ENCODE data around the gene NPIPB4. TPM values are rescaled to one million over a fixed set of nuclear protein-coding genes. Genes with fewer than 3 reads are reported as not detected.
"Not testable (repeated sequence)": the region's sequence is repeated elsewhere in the genome, so short reads cannot be mapped to it uniquely, and the experiment has no call there.

The NPIPB4 gene
- 109 TPM for polyA plus RNA-seq (2013)

GRCh38 chr16:21857656-21858055 lies at the start of gene NPIPB4:
NPIPB4 (minus strand) TSS chr16:21857756; CDS start chr16:21857378, 378 bp downstream.
- H3K4me3 ChIP-seq (ENCODE audit: control insufficient read depth in 1 of 7, extremely low read depth in 1 of 7, insufficient read depth in 4 of 7, low read depth in 2 of 7, low read length in 6 of 7); H3K9me3 ChIP-seq (ENCODE audit: control extremely low read depth in 1 of 5, control insufficient read depth in 4 of 5, insufficient read depth in 2 of 5, low read depth in 1 of 5, low read length in 4 of 5); DNase-seq; POLR2A ChIA-PET; H3K36me3 ChIP-seq (ENCODE audit: control insufficient read depth in 4 of 4, insufficient read depth in 4 of 4, low read length in 3 of 4); H3K27ac ChIP-seq (ENCODE audit: insufficient read depth in 1 of 2, low read depth in 1 of 2, low read length in 2 of 2, poor library complexity in 1 of 2, severe bottlenecking in 2 of 2); H3K27me3 ChIP-seq (replicated peaks in 2 of 5; ENCODE audit: control insufficient read depth in 4 of 5, insufficient read depth in 5 of 5, low read length in 4 of 5); H3K4me1 ChIP-seq (ENCODE audit: control extremely low read depth in 1 of 4, control insufficient read depth in 4 of 4, insufficient read depth in 4 of 4, low read length in 3 of 4); CTCF ChIA-PET: not testable (repeated sequence)
- no CpG with 5 or more reads among the region's 5 CpGs for WGBS (ENCODE audit: insufficient coverage)

GRCh38 chr16:21898998-21899397 lies 41.4 kb upstream of the NPIPB4 start:
- H3K9me3 ChIP-seq (ENCODE audit: control extremely low read depth in 1 of 5, control insufficient read depth in 4 of 5, insufficient read depth in 2 of 5, low read depth in 1 of 5, low read length in 4 of 5); DNase-seq; H3K27ac ChIP-seq (ENCODE audit: insufficient read depth in 1 of 2, low read depth in 1 of 2, low read length in 2 of 2, poor library complexity in 1 of 2, severe bottlenecking in 2 of 2); H3K4me3 ChIP-seq (ENCODE audit: control insufficient read depth in 1 of 7, extremely low read depth in 1 of 7, insufficient read depth in 4 of 7, low read depth in 2 of 7, low read length in 6 of 7); H3K36me3 ChIP-seq (ENCODE audit: control insufficient read depth in 4 of 4, insufficient read depth in 4 of 4, low read length in 3 of 4); H3K4me1 ChIP-seq (ENCODE audit: control extremely low read depth in 1 of 4, control insufficient read depth in 4 of 4, insufficient read depth in 4 of 4, low read length in 3 of 4); CTCF ChIA-PET; POLR2A ChIA-PET; H3K27me3 ChIP-seq (replicated peaks in 2 of 5; ENCODE audit: control insufficient read depth in 4 of 5, insufficient read depth in 5 of 5, low read length in 4 of 5): not testable (repeated sequence)
- no CpG with 5 or more reads among the region's 5 CpGs for WGBS (ENCODE audit: insufficient coverage)

GRCh38 chr16:21881988-21882387 lies 24.4 kb upstream of the NPIPB4 start:
- H3K4me3 ChIP-seq (ENCODE audit: control insufficient read depth in 1 of 7, extremely low read depth in 1 of 7, insufficient read depth in 4 of 7, low read depth in 2 of 7, low read length in 6 of 7); H3K9me3 ChIP-seq (ENCODE audit: control extremely low read depth in 1 of 5, control insufficient read depth in 4 of 5, insufficient read depth in 2 of 5, low read depth in 1 of 5, low read length in 4 of 5); H3K4me1 ChIP-seq (ENCODE audit: control extremely low read depth in 1 of 4, control insufficient read depth in 4 of 4, insufficient read depth in 4 of 4, low read length in 3 of 4); POLR2A ChIA-PET; H3K27me3 ChIP-seq (replicated peaks in 2 of 5; ENCODE audit: control insufficient read depth in 4 of 5, insufficient read depth in 5 of 5, low read length in 4 of 5); H3K27ac ChIP-seq (ENCODE audit: insufficient read depth in 1 of 2, low read depth in 1 of 2, low read length in 2 of 2, poor library complexity in 1 of 2, severe bottlenecking in 2 of 2); H3K36me3 ChIP-seq (ENCODE audit: control insufficient read depth in 4 of 4, insufficient read depth in 4 of 4, low read length in 3 of 4); CTCF ChIA-PET: not testable (repeated sequence)
- no CpG with 5 or more reads among the region's 3 CpGs for WGBS (ENCODE audit: insufficient coverage)
- peak in 1 of 3 donors; percentile 29 for DNase-seq

GRCh38 chr16:21837186-21837585 lies 20.4 kb downstream of the NPIPB4 start:
- H3K9me3 ChIP-seq (ENCODE audit: control extremely low read depth in 1 of 5, control insufficient read depth in 4 of 5, insufficient read depth in 2 of 5, low read depth in 1 of 5, low read length in 4 of 5); H3K36me3 ChIP-seq (ENCODE audit: control insufficient read depth in 4 of 4, insufficient read depth in 4 of 4, low read length in 3 of 4); H3K4me1 ChIP-seq (ENCODE audit: control extremely low read depth in 1 of 4, control insufficient read depth in 4 of 4, insufficient read depth in 4 of 4, low read length in 3 of 4); H3K4me3 ChIP-seq (ENCODE audit: control insufficient read depth in 1 of 7, extremely low read depth in 1 of 7, insufficient read depth in 4 of 7, low read depth in 2 of 7, low read length in 6 of 7); DNase-seq; H3K27me3 ChIP-seq (replicated peaks in 2 of 5; ENCODE audit: control insufficient read depth in 4 of 5, insufficient read depth in 5 of 5, low read length in 4 of 5); H3K27ac ChIP-seq (ENCODE audit: insufficient read depth in 1 of 2, low read depth in 1 of 2, low read length in 2 of 2, poor library complexity in 1 of 2, severe bottlenecking in 2 of 2); CTCF ChIA-PET; POLR2A ChIA-PET: not testable (repeated sequence)
- WGBS (ENCODE audit: insufficient coverage): no CpG with 5 or more reads among the region's 13 CpGs

GRCh38 chr16:21836334-21836733 lies 21.2 kb downstream of the NPIPB4 start:
- H3K4me3 ChIP-seq (ENCODE audit: control insufficient read depth in 1 of 7, extremely low read depth in 1 of 7, insufficient read depth in 4 of 7, low read depth in 2 of 7, low read length in 6 of 7); H3K4me1 ChIP-seq (ENCODE audit: control extremely low read depth in 1 of 4, control insufficient read depth in 4 of 4, insufficient read depth in 4 of 4, low read length in 3 of 4); H3K9me3 ChIP-seq (ENCODE audit: control extremely low read depth in 1 of 5, control insufficient read depth in 4 of 5, insufficient read depth in 2 of 5, low read depth in 1 of 5, low read length in 4 of 5); POLR2A ChIA-PET; H3K27me3 ChIP-seq (replicated peaks in 2 of 5; ENCODE audit: control insufficient read depth in 4 of 5, insufficient read depth in 5 of 5, low read length in 4 of 5); CTCF ChIA-PET; DNase-seq; H3K27ac ChIP-seq (ENCODE audit: insufficient read depth in 1 of 2, low read depth in 1 of 2, low read length in 2 of 2, poor library complexity in 1 of 2, severe bottlenecking in 2 of 2); H3K36me3 ChIP-seq (ENCODE audit: control insufficient read depth in 4 of 4, insufficient read depth in 4 of 4, low read length in 3 of 4): not testable (repeated sequence)
- no CpG with 5 or more reads among the region's 18 CpGs for WGBS (ENCODE audit: insufficient coverage)

- CTCF ChIA-PET; H3K27me3 ChIP-seq (replicated peaks in 2 of 5; ENCODE audit: control insufficient read depth in 4 of 5, insufficient read depth in 5 of 5, low read length in 4 of 5); POLR2A ChIA-PET; H3K4me3 ChIP-seq (ENCODE audit: control insufficient read depth in 1 of 7, extremely low read depth in 1 of 7, insufficient read depth in 4 of 7, low read depth in 2 of 7, low read length in 6 of 7); DNase-seq; H3K9me3 ChIP-seq (ENCODE audit: control extremely low read depth in 1 of 5, control insufficient read depth in 4 of 5, insufficient read depth in 2 of 5, low read depth in 1 of 5, low read length in 4 of 5); H3K36me3 ChIP-seq (ENCODE audit: control insufficient read depth in 4 of 4, insufficient read depth in 4 of 4, low read length in 3 of 4); H3K27ac ChIP-seq (ENCODE audit: insufficient read depth in 1 of 2, low read depth in 1 of 2, low read length in 2 of 2, poor library complexity in 1 of 2, severe bottlenecking in 2 of 2); H3K4me1 ChIP-seq (ENCODE audit: control extremely low read depth in 1 of 4, control insufficient read depth in 4 of 4, insufficient read depth in 4 of 4, low read length in 3 of 4): not testable (repeated sequence)
- no CpG with 5 or more reads among the region's 24 CpGs for whole genome bisulfite sequencing (ENCODE audit: insufficient coverage)
Measured at GRCh38 chr16:21835747-21836146, 21.8 kb downstream of the NPIPB4 start.

- H3K9me3 ChIP-seq (ENCODE audit: control extremely low read depth in 1 of 5, control insufficient read depth in 4 of 5, insufficient read depth in 2 of 5, low read depth in 1 of 5, low read length in 4 of 5); H3K27ac ChIP-seq (ENCODE audit: insufficient read depth in 1 of 2, low read depth in 1 of 2, low read length in 2 of 2, poor library complexity in 1 of 2, severe bottlenecking in 2 of 2): not testable (repeated sequence)
- WGBS (ENCODE audit: insufficient coverage): no CpG with 5 or more reads among the region's 5 CpGs
Measured at GRCh38 chr16:21834211-21834610, 23.3 kb downstream of the NPIPB4 start.

More at GRCh38 chr16:21834211-21834610, 23.3 kb downstream of the NPIPB4 start:
- H3K27me3 ChIP-seq (replicated peaks in 2 of 5; ENCODE audit: control insufficient read depth in 4 of 5, insufficient read depth in 5 of 5, low read length in 4 of 5); DNase-seq; H3K4me1 ChIP-seq (ENCODE audit: control extremely low read depth in 1 of 4, control insufficient read depth in 4 of 4, insufficient read depth in 4 of 4, low read length in 3 of 4); POLR2A ChIA-PET; H3K36me3 ChIP-seq (ENCODE audit: control insufficient read depth in 4 of 4, insufficient read depth in 4 of 4, low read length in 3 of 4); H3K4me3 ChIP-seq (ENCODE audit: control insufficient read depth in 1 of 7, extremely low read depth in 1 of 7, insufficient read depth in 4 of 7, low read depth in 2 of 7, low read length in 6 of 7); CTCF ChIA-PET: not testable (repeated sequence)

Measured in common myeloid progenitor, CD34-positive (primary cell).